K562 (cell line): ENCODE measurements around the gene RBP3. TPM values are rescaled to one million over a fixed set of nuclear protein-coding genes. Genes with fewer than 3 reads are reported as not detected.
A peak's percentile ranks its signal among the peaks of the same experiment; 100 is the strongest.

Source experiments
- CBFA2T3 ChIP-seq: fragments of 450-650 bp; IDR thresholded peaks from 2 replicates; pipeline ENCODE4 v1.6.1; 2017
- CBX1 ChIP-seq: sonication (generic); IDR thresholded peaks from 2 replicates; pipeline ENCODE4 v1.6.1; 2016; ENCODE audit warnings: antibody characterized with exemption, low read depth, mild to moderate bottlenecking
- CXXC5 ChIP-seq: fragments of 250-450 bp; sonication (Bioruptor Pico); IDR thresholded peaks from 2 replicates; pipeline ENCODE4 v1.8.0; 2022; ENCODE audit warnings: inconsistent platforms, mild to moderate bottlenecking, moderate library complexity
- FOXA1 ChIP-seq: fragments of 450-650 bp; IDR thresholded peaks from 2 replicates; pipeline ENCODE4 v1.6.1; 2016; ENCODE audit warnings: mild to moderate bottlenecking, borderline replicate concordance
- GATA2 ChIP-seq: sonication (generic); formaldehyde crosslinking; IDR thresholded peaks from 2 replicates; pipeline ENCODE4 v1.4.0; 2020; ENCODE audit warnings: mild to moderate bottlenecking, missing genetic modification reagents
- GTF2A2 ChIP-seq: IDR thresholded peaks from 2 replicates; pipeline ENCODE4 v1.6.1; 2016; ENCODE audit warnings: mild to moderate bottlenecking, missing genetic modification characterization, missing compliant biosample characterization
- LARP7 ChIP-seq: fragments of 450-650 bp; IDR thresholded peaks from 2 replicates; pipeline ENCODE4 v1.6.1; 2016
- LEF1 ChIP-seq: fragments of 450-650 bp; IDR thresholded peaks from 2 replicates; pipeline ENCODE4 v1.6.1; 2016; ENCODE audit warnings: mild to moderate bottlenecking
- PREB ChIP-seq: sonication (generic); formaldehyde crosslinking; IDR thresholded peaks from 2 replicates; pipeline ENCODE4 v1.8.1; 2023; ENCODE audit warnings: mild to moderate bottlenecking, missing genetic modification reagents
- RERE ChIP-seq: sonication (generic); formaldehyde crosslinking; IDR thresholded peaks from 2 replicates; pipeline ENCODE4 v1.8.0; 2023; ENCODE audit warnings: missing genetic modification reagents, mild to moderate bottlenecking, borderline replicate concordance
- SMAD3 ChIP-seq: fragments of 450-650 bp; formaldehyde crosslinking; conservative IDR thresholded peaks from 2 replicates; pipeline ENCODE4 v1.4.0; 2020; ENCODE audit warnings: mild to moderate bottlenecking
- SNRNP70 ChIP-seq: fragments of 200-400 bp; formaldehyde crosslinking; optimal IDR thresholded peaks from 2 replicates; pipeline ENCODE3; 2017; ENCODE audit warnings: low read depth, low read length
- VEZF1 ChIP-seq: fragments of 200-800 bp; sonication (Bioruptor generic); IDR thresholded peaks from 2 replicates; pipeline ENCODE4 v1.6.1; 2017; ENCODE audit warnings: missing genetic modification characterization, missing compliant biosample characterization
- ZEB2 ChIP-seq: fragments of 450-650 bp; IDR thresholded peaks from 2 replicates; pipeline ENCODE4 v1.6.1; 2016
- ZNF592 ChIP-seq: fragments of 450-650 bp; IDR thresholded peaks from 2 replicates; pipeline ENCODE4 v1.6.1; 2017; ENCODE audit warnings: antibody characterized with exemption, mild to moderate bottlenecking
- ZNF785 ChIP-seq: fragments of 250-450 bp; sonication (Bioruptor Pico); IDR thresholded peaks from 2 replicates; pipeline ENCODE4 v1.4.0; 2020; ENCODE audit warnings: mild to moderate bottlenecking
- polyA plus RNA-seq, 8 experiments: library from polyadenylated mRNA; depleted of rRNA in 4 of 8; stranded (reverse) in 5 of 8; unstranded in 3 of 8; fragments of >200 nt; fragmentation: Nextera tagmentation in 2 of 8; fragmentation: Illumina TruSeq in 1 of 8; extraction: Ambion mirVana in 2 of 8; extraction: Trizol in 1 of 8; gene quantifications; 2 replicates each; pipeline versions ENCODE4 v1.2.1 to v1.2.3, GENCODE V29; 2011 to 2014; ENCODE audit warnings: inconsistent platforms in 1 of 8, missing spikeins in 1 of 8
- total RNA-seq, 7 experiments: library from RNA; depleted of rRNA in 6 of 7; stranded (reverse); fragments of >200 nt in 6 of 7; fragmentation: Illumina TruSeq in 2 of 7; extraction: Trizol in 2 of 7; gene quantifications; 2 replicates each; pipeline versions ENCODE4 v1.2.1 to v1.2.3, GENCODE V29; 2011 to 2021; ENCODE audit warnings: low replicate concordance in 1 of 7

RBP3 gene
- total and polyA plus RNA-seq, 9 of the 15 experiments (the other 6 are each of a cell fraction or from before 2014, with no cell fraction given): not detected

- no peak for TF ChIP-seq RERE
- TF ChIP-seq ZNF785 (CRISPR knock-in tag): no peak
- TF ChIP-seq ZNF592: peak; percentile 70; the same call in 1 of the 2 replicates
- peak; percentile 78; the same call in 1 of the 2 replicates for TF ChIP-seq ZEB2
- TF ChIP-seq GTF2A2 (tag): no peak
- TF ChIP-seq FOXA1: no peak
- TF ChIP-seq VEZF1 (CRISPR knock-in tag): peak; percentile 72
- peak; percentile 82 for TF ChIP-seq GATA2 (CRISPR knock-in tag)
- TF ChIP-seq LARP7: no peak
- TF ChIP-seq CBFA2T3: 0 out of 2 replicates have a peak, but pooled peaks have one; percentile 17
- no peak for TF ChIP-seq SMAD3 (CRISPR knock-in tag)
- no peak for TF ChIP-seq CBX1
- peak; percentile 46; the same call in 1 of the 2 replicates for TF ChIP-seq LEF1
- 0 out of 2 replicates have a peak, but pooled peaks have one; percentile 13 for TF ChIP-seq CXXC5
- no peak for TF ChIP-seq SNRNP70
- TF ChIP-seq PREB: peak; percentile 87; the same call in 1 of the 2 replicates
Observed at GRCh38 chr10:47406870-47407691, 58.9 kb downstream of the RBP3 start (continued).
